ENCODE measurements around the gene EXOSC7. TPM values are rescaled to one million over a fixed set of nuclear protein-coding genes. Genes with fewer than 3 reads are reported as not detected.

EXOSC7 gene
- total RNA-seq, 1 experiment from 2014 or later = 88.7 TPM

- no CpG with 5 or more reads among the region's 2 CpGs for WGBS (ENCODE audit: extremely low coverage, insufficient read length, low lambda C conversion rate)
- Histone ChIP-seq H3K14ac (ENCODE audit: insufficient read depth, low read length) (no peak overlapping the region), H3K9me3 (ENCODE audit: control insufficient read depth, low read depth, low read length) (peaks cover 5% of the 10 kb centered on the region), H3T11ph (ENCODE audit: low read length) (no peak overlapping the region), H3K18ac (ENCODE audit: insufficient read length, low read depth, low read length) (no peak overlapping the region), H4K20me1 (ENCODE audit: control insufficient read depth, insufficient read depth, insufficient read length) (no peaks in the 10 kb centered on the region), H3K56ac (ENCODE audit: insufficient read length, low read depth, low read length) (no peak overlapping the region), H3K23me2 (ENCODE audit: insufficient read length, low read depth, low read length, poor library complexity, severe bottlenecking) (no peaks in the 10 kb centered on the region), H2AFZ (ENCODE audit: low read length) (no peak overlapping the region), H3K27me3 (ENCODE audit: insufficient read depth, low read length) (no peaks in the 10 kb centered on the region), H2BK20ac (ENCODE audit: low read depth, low read length, poor library complexity, severe bottlenecking) (no peak overlapping the region), H3K23ac (ENCODE audit: insufficient read length, low read depth, low read length) (no peak overlapping the region), H3K9ac (ENCODE audit: extremely low read depth, insufficient read length, low read length) (no peak overlapping the region), H2BK12ac (ENCODE audit: insufficient read length, low read depth, low read length) (no peak overlapping the region), H4K8ac (replicated peaks; ENCODE audit: insufficient read length, low read depth, low read length) (no peak overlapping the region), H2BK15ac (ENCODE audit: low read depth, low read length) (no peak overlapping the region), H3K4me2 (ENCODE audit: insufficient read depth, insufficient read length, low read length) (no peak overlapping the region), H4K5ac (ENCODE audit: insufficient read length, low read depth, low read length) (no peak overlapping the region), H3K79me2 (ENCODE audit: insufficient read depth, low read length) (no peaks in the 10 kb centered on the region), H3K27ac (ENCODE audit: insufficient read length, low read depth, low read length) (no peak overlapping the region), H4K91ac (ENCODE audit: insufficient read length, low read depth, low read length) (no peak overlapping the region), H2BK5ac (ENCODE audit: insufficient read length, low read length) (no peak overlapping the region), H2AK5ac (ENCODE audit: insufficient read length, low read length) (no peak overlapping the region), H3K4ac (ENCODE audit: low read depth, low read length) (no peak overlapping the region), H3K79me1 (ENCODE audit: insufficient read depth, low read depth, low read length, poor library complexity, severe bottlenecking) (no peaks in the 10 kb centered on the region), H2BK120ac (ENCODE audit: low read depth, low read length, poor library complexity, severe bottlenecking) (no peak overlapping the region), H3K4me1 (ENCODE audit: insufficient read depth, low read length) (no peaks in the 10 kb centered on the region)
- Mint-ChIP-seq H3K27me3 (ENCODE audit: low read depth) (no peaks in the 10 kb centered on the region), H3K4me1 (no peaks in the 10 kb centered on the region), H3K9me3 (peaks cover 18 to 21% of the 10 kb centered on the region in 2 experiments), H3K4me3 (no peak overlapping the region), H3K36me3 (ENCODE audit: insufficient read depth in 1 of 3, low read depth in 3 of 3) (peaks cover 63 to 90% (median 86%) of the 10 kb centered on the region in 3 experiments), H3K27ac (no peak overlapping the region)
- no peak for DNase-seq
- no peak for TF ChIP-seq CTCF (conservative IDR thresholded peaks at IDR 0.05)
Measured at GRCh38 chr3:45002139-45002660, 26.2 kb downstream of the EXOSC7 start.
